ENCODE data around the gene FRMPD2.
"Not testable (repeated sequence)": the region's sequence is repeated elsewhere in the genome, so short reads cannot be mapped to it uniquely, and the experiment has no call there.

FRMPD2 gene

GRCh38 chr10:48231178-48231577 lies 43.3 kb downstream of the FRMPD2 start:
- no peak for DNase-seq

- DNase-seq, result no peak
Measured at GRCh38 chr10:48227213-48227612, 47.3 kb downstream of the FRMPD2 start.

- no peak for DNase-seq
Measured at GRCh38 chr10:48224979-48225560, 49.4 kb downstream of the FRMPD2 start.

GRCh38 chr10:48224296-48224695 lies 50.2 kb downstream of the FRMPD2 start:
- DNase-seq, result no peak

- DNase-seq, result no peak
Measured at GRCh38 chr10:48221814-48222213, 52.7 kb downstream of the FRMPD2 start.

GRCh38 chr10:48221031-48221430 lies 53.5 kb downstream of the FRMPD2 start:
- not testable (repeated sequence) for DNase-seq

- no peak for DNase-seq
Measured at GRCh38 chr10:48219194-48219593, 55.3 kb downstream of the FRMPD2 start.

- no peak for DNase-seq
Measured at GRCh38 chr10:48216744-48217143, 57.8 kb downstream of the FRMPD2 start.

- DNase-seq, result no peak
Measured at GRCh38 chr10:48216204-48216505, 58.3 kb downstream of the FRMPD2 start.

GRCh38 chr10:48215486-48216203 lies 58.9 kb downstream of the FRMPD2 start:
- no peak for DNase-seq

- no peak for DNase-seq
Measured at GRCh38 chr10:48214716-48215485, 59.6 kb downstream of the FRMPD2 start.

- no peak for DNase-seq
Measured at GRCh38 chr10:48213047-48213446, 61.4 kb downstream of the FRMPD2 start.

- no peak for DNase-seq
Measured at GRCh38 chr10:48211777-48212176, 62.7 kb downstream of the FRMPD2 start.

GRCh38 chr10:48210966-48211365 lies 63.5 kb downstream of the FRMPD2 start:
- DNase-seq, result no peak

GRCh38 chr10:48210391-48210790 lies 64.1 kb downstream of the FRMPD2 start:
- DNase-seq, result no peak

GRCh38 chr10:48209241-48209640 lies 65.3 kb downstream of the FRMPD2 start:
- no peak for DNase-seq

GRCh38 chr10:48207853-48208252 lies 66.6 kb downstream of the FRMPD2 start:
- no peak for DNase-seq

GRCh38 chr10:48206482-48207250 lies 67.8 kb downstream of the FRMPD2 start:
- no peak for DNase-seq

- DNase-seq, result no peak
Measured at GRCh38 chr10:48205918-48206317, 68.6 kb downstream of the FRMPD2 start.

- no peak for DNase-seq
Measured at GRCh38 chr10:48199580-48200377, 74.7 kb downstream of the FRMPD2 start.

- no peak for DNase-seq
Measured at GRCh38 chr10:48197236-48197899, 77.1 kb downstream of the FRMPD2 start.

GRCh38 chr10:48195803-48196202 lies 78.7 kb downstream of the FRMPD2 start:
- DNase-seq, result no peak
